HepG2 (cell line): ENCODE measurements around the gene ANP32A. TPM values are rescaled to one million over a fixed set of nuclear protein-coding genes. Genes with fewer than 3 reads are reported as not detected.

Experiments
- AGO1 ChIP-seq: fragments of 200-400 bp; formaldehyde crosslinking; IDR thresholded peaks from 2 replicates; pipeline ENCODE4 v1.6.1; 2017; ENCODE audit warnings: mild to moderate bottlenecking, low read depth, low read length, moderate library complexity; ENCODE audit not compliant: poor library complexity, severe bottlenecking
- AGO2 ChIP-seq: fragments of 200-400 bp; formaldehyde crosslinking; optimal IDR thresholded peaks from 2 replicates; pipeline ENCODE3; 2017; ENCODE audit warnings: mild to moderate bottlenecking, low read depth, low read length, moderate library complexity
- ATRX ChIP-seq: sonication (generic); formaldehyde crosslinking; IDR thresholded peaks from 2 replicates; pipeline ENCODE4 v1.4.0; 2020; ENCODE audit warnings: missing genetic modification reagents, borderline replicate concordance
- FIP1L1 ChIP-seq: fragments of 200-400 bp; formaldehyde crosslinking; IDR thresholded peaks from 2 replicates; pipeline ENCODE4 v1.6.1; 2018; ENCODE audit warnings: low read depth, mild to moderate bottlenecking, low read length, moderate library complexity, borderline replicate concordance; ENCODE audit not compliant: insufficient read depth
- HIVEP1 ChIP-seq: sonication (generic); formaldehyde crosslinking; IDR thresholded peaks from 2 replicates; pipeline ENCODE4 v1.4.0; 2020; ENCODE audit warnings: mild to moderate bottlenecking, missing genetic modification reagents
- HNRNPK ChIP-seq: fragments of 200-400 bp; formaldehyde crosslinking; IDR thresholded peaks from 2 replicates; pipeline ENCODE4 v1.6.1; 2018; ENCODE audit warnings: low read length, low read depth, moderate library complexity, mild to moderate bottlenecking; ENCODE audit not compliant: poor library complexity, severe bottlenecking
- MYPOP ChIP-seq: sonication (generic); formaldehyde crosslinking; IDR thresholded peaks from 2 replicates; pipeline ENCODE4 v1.8.1; 2023; ENCODE audit warnings: mild to moderate bottlenecking, moderate library complexity, missing genetic modification reagents
- NFYB ChIP-seq: sonication (generic); formaldehyde crosslinking; IDR thresholded peaks from 2 replicates; pipeline ENCODE4 v1.4.0; 2020; ENCODE audit warnings: missing genetic modification reagents
- NR3C1 ChIP-seq: sonication (generic); formaldehyde crosslinking; IDR thresholded peaks from 2 replicates; pipeline ENCODE4 v1.4.0; 2020; ENCODE audit warnings: missing genetic modification reagents
- PHF20 ChIP-seq: sonication (generic); formaldehyde crosslinking; IDR thresholded peaks from 2 replicates; pipeline ENCODE4 v1.5.0; 2020; ENCODE audit warnings: mild to moderate bottlenecking, missing genetic modification reagents
- POGZ ChIP-seq: sonication (generic); formaldehyde crosslinking; IDR thresholded peaks from 2 replicates; pipeline ENCODE4 v1.4.0; 2020; ENCODE audit warnings: mild to moderate bottlenecking, missing genetic modification reagents
- POLR2AphosphoS5 ChIP-seq: IDR thresholded peaks from 2 replicates; pipeline ENCODE4 v1.6.1; 2012; ENCODE audit warnings: low read depth, low read length
- RXRA ChIP-seq: sonication (generic); formaldehyde crosslinking; IDR thresholded peaks from 2 replicates; pipeline ENCODE4 v1.5.1; 2020; ENCODE audit warnings: missing genetic modification reagents
- TFAP4 ChIP-seq: sonication (generic); IDR thresholded peaks from 2 replicates; pipeline ENCODE4 v1.6.1; 2016; ENCODE audit warnings: low read depth, borderline replicate concordance
- ZNF101 ChIP-seq: sonication (generic); formaldehyde crosslinking; IDR thresholded peaks from 2 replicates; pipeline ENCODE4 v1.4.0; 2020; ENCODE audit warnings: mild to moderate bottlenecking, low read depth, missing genetic modification reagents, borderline replicate concordance
- ZNF136 ChIP-seq: sonication (generic); formaldehyde crosslinking; IDR thresholded peaks from 2 replicates; pipeline ENCODE4 v1.8.1; 2022; ENCODE audit warnings: low read depth, mild to moderate bottlenecking, moderate library complexity, missing genetic modification reagents
- ZNF207 ChIP-seq: fragments of 450-650 bp; IDR thresholded peaks from 2 replicates; pipeline ENCODE4 v1.6.1; 2016; ENCODE audit warnings: antibody characterized with exemption, borderline replicate concordance
- ZNF629 ChIP-seq: sonication (generic); formaldehyde crosslinking; conservative IDR thresholded peaks from 2 replicates; pipeline ENCODE4 v1.5.0; 2020; ENCODE audit warnings: missing genetic modification reagents
- ZNF720 ChIP-seq: sonication (generic); formaldehyde crosslinking; IDR thresholded peaks from 2 replicates; pipeline ENCODE4 v1.4.0; 2020; ENCODE audit warnings: missing genetic modification reagents
- ZSCAN31 ChIP-seq: sonication (generic); formaldehyde crosslinking; IDR thresholded peaks from 2 replicates; pipeline ENCODE4 v1.5.0; 2020; ENCODE audit warnings: low read depth, mild to moderate bottlenecking, missing genetic modification reagents
- polyA plus RNA-seq, 8 experiments: library from polyadenylated mRNA; depleted of rRNA in 3 of 8; stranded (reverse) in 7 of 8; unstranded in 1 of 8; fragments of >200 nt; fragmentation: Illumina TruSeq in 4 of 8; extraction: Trizol in 4 of 8; gene quantifications; 2 replicates each; pipeline versions ENCODE4 v1.2.1 to v1.2.3, GENCODE V29; 2011 to 2016; ENCODE audit warnings: low read depth in 4 of 8, missing spikeins in 1 of 8, mixed read lengths in 1 of 8; ENCODE audit not compliant: insufficient read depth in 1 of 8
- total RNA-seq, 5 experiments: library from RNA; depleted of rRNA; stranded (reverse); fragments of >200 nt; fragmentation: Illumina TruSeq; extraction: Trizol; gene quantifications; 2 replicates each; pipeline ENCODE4 v1.2.3, GENCODE V29; 2016; ENCODE audit warnings: low read depth in 1 of 5
- TF ChIP-seq, protein P1 (sequence below): sonication (generic); formaldehyde crosslinking; IDR thresholded peaks from 2 replicates; pipeline ENCODE4 v1.4.0; 2020; ENCODE audit warnings: missing genetic modification reagents
- TF ChIP-seq, protein P2 (sequence below): sonication (generic); formaldehyde crosslinking; conservative IDR thresholded peaks from 2 replicates; pipeline ENCODE4 v1.8.1; 2023; ENCODE audit warnings: missing genetic modification reagents
- TF ChIP-seq, protein P3 (sequence below): sonication (generic); formaldehyde crosslinking; IDR thresholded peaks from 2 replicates; pipeline ENCODE4 v1.4.0; 2020; ENCODE audit warnings: missing genetic modification reagents

ANP32A gene
- total and polyA plus RNA-seq, 2 of the 13 experiments (the other 11 are each of a cell fraction or from before 2014, with no cell fraction given): 60.6 to 206 TPM

GRCh38 chr15:68820295-68821189 lies at the start of gene ANP32A (continued):
- TF ChIP-seq ZNF101: no peak
- TF ChIP-seq NFYB (CRISPR knock-in tag): peak; percentile 95
- no peak for TF ChIP-seq ZNF207
- peak; percentile 44; the same call in 1 of the 2 replicates for TF ChIP-seq MYPOP (CRISPR knock-in tag)
- TF ChIP-seq, protein P1, sequence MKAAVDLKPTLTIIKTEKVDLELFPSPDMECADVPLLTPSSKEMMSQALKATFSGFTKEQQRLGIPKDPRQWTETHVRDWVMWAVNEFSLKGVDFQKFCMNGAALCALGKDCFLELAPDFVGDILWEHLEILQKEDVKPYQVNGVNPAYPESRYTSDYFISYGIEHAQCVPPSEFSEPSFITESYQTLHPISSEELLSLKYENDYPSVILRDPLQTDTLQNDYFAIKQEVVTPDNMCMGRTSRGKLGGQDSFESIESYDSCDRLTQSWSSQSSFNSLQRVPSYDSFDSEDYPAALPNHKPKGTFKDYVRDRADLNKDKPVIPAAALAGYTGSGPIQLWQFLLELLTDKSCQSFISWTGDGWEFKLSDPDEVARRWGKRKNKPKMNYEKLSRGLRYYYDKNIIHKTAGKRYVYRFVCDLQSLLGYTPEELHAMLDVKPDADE (CRISPR knock-in tag): 0 out of 2 replicates have a peak, but pooled peaks have one; percentile 13
- peak; percentile 75 for TF ChIP-seq AGO2
- TF ChIP-seq, protein P2, sequence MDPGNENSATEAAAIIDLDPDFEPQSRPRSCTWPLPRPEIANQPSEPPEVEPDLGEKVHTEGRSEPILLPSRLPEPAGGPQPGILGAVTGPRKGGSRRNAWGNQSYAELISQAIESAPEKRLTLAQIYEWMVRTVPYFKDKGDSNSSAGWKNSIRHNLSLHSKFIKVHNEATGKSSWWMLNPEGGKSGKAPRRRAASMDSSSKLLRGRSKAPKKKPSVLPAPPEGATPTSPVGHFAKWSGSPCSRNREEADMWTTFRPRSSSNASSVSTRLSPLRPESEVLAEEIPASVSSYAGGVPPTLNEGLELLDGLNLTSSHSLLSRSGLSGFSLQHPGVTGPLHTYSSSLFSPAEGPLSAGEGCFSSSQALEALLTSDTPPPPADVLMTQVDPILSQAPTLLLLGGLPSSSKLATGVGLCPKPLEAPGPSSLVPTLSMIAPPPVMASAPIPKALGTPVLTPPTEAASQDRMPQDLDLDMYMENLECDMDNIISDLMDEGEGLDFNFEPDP (CRISPR knock-in tag): no peak
- TF ChIP-seq AGO1: peak; percentile 89
- no peak for TF ChIP-seq HIVEP1 (CRISPR knock-in tag)
- 0 out of 2 replicates have a peak, but pooled peaks have one; percentile 44 for TF ChIP-seq ZSCAN31 (CRISPR knock-in tag)
- TF ChIP-seq ZNF629: no peak
- peak; percentile 56; the same call in 1 of the 2 replicates for TF ChIP-seq POLR2AphosphoS5
- no peak for TF ChIP-seq ZNF136 (CRISPR knock-in tag)
- TF ChIP-seq, protein P3, sequence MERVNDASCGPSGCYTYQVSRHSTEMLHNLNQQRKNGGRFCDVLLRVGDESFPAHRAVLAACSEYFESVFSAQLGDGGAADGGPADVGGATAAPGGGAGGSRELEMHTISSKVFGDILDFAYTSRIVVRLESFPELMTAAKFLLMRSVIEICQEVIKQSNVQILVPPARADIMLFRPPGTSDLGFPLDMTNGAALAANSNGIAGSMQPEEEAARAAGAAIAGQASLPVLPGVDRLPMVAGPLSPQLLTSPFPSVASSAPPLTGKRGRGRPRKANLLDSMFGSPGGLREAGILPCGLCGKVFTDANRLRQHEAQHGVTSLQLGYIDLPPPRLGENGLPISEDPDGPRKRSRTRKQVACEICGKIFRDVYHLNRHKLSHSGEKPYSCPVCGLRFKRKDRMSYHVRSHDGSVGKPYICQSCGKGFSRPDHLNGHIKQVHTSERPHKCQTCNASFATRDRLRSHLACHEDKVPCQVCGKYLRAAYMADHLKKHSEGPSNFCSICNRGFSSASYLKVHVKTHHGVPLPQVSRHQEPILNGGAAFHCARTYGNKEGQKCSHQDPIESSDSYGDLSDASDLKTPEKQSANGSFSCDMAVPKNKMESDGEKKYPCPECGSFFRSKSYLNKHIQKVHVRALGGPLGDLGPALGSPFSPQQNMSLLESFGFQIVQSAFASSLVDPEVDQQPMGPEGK (CRISPR knock-in tag): peak; percentile 71
- no peak for TF ChIP-seq PHF20 (CRISPR knock-in tag)
- TF ChIP-seq ZNF720: no peak
- no peak for TF ChIP-seq FIP1L1
- TF ChIP-seq POGZ: 0 out of 2 replicates have a peak, but pooled peaks have one; percentile 21
- no peak for TF ChIP-seq ATRX (CRISPR knock-in tag)
- TF ChIP-seq NR3C1 (CRISPR knock-in tag): no peak
- TF ChIP-seq RXRA: no peak
- TF ChIP-seq TFAP4: no peak
- TF ChIP-seq HNRNPK: peak; percentile 88
